GM12878 (cell line): ENCODE measurements around the gene SLC19A1. TPM values are rescaled to one million over a fixed set of nuclear protein-coding genes. Genes with fewer than 3 reads are reported as not detected.

Experiments
- ATAC-seq: fragments of 200-7000 bp; cut with Tn5 transposase; 3 replicates; pipeline ENCODE4 v1.9.1; 2020; ENCODE audit warnings: mild to moderate bottlenecking, moderate library complexity
- BruUV-seq: library from RNA; stranded (reverse); fragments of 400-500 nt; replicated peaks from 2 replicates; lab custom pipeline; 2021; lab: Mats Ljungman, UMichigan
- CTCF ChIA-PET: fragments of 300-600 bp; sonication (Branson Sonifier 250); formaldehyde crosslinking; extraction: SDS; loops from one replicate; lab custom pipeline; 2021; ENCODE audit warnings: inconsistent platforms; lab: Yijun Ruan, JAX
- POLR2A ChIA-PET: fragments of 350-600 bp; formaldehyde crosslinking; extraction: SDS; loops from one replicate; lab custom pipeline; 2021; ENCODE audit warnings: inconsistent platforms; lab: Charles Lee
- RAD21 ChIA-PET: fragments of 300-600 bp; sonication (Branson Sonifier 250); formaldehyde crosslinking; loops from one replicate; lab custom pipeline; 2023; ENCODE audit warnings: antibody characterized with exemption; ENCODE audit not compliant: unreplicated experiment; lab: Charles Lee
- SMC1A ChIA-PET: fragments of 300-600 bp; sonication (Branson Sonifier 250); formaldehyde crosslinking; loops from one replicate; lab custom pipeline; 2023; ENCODE audit not compliant: unreplicated experiment, uncharacterized antibody; lab: Charles Lee
- DNase-seq: peaks from one replicate; pipeline ENCODE4 v3.0.0-alpha.2; 2011; ENCODE audit warnings: low read depth, low spot score
- FAIRE-seq: peaks from 3 replicates; lab custom pipeline; 2011; peaks lifted over from hg19 to GRCh38; lab: Jason Lieb, UNC
- H2AFZ ChIP-seq: 2 replicates; pipeline ENCODE4 v1.6.0; 2011; ENCODE audit warnings: low read depth, low read length, control low read depth; ENCODE audit not compliant: control insufficient read depth
- H3K27ac ChIP-seq: 2 replicates; pipeline ENCODE4 v1.5.1; 2011; ENCODE audit warnings: control low read depth; ENCODE audit not compliant: control insufficient read depth, insufficient read depth
- H3K27me3 ChIP-seq, 2 experiments: replicated peaks in 1 of 2; 2 replicates each; pipeline versions ENCODE4 v1.6.0 to v1.6.1; 2011; ENCODE audit warnings: low read length in 1 of 2; ENCODE audit not compliant: control insufficient read depth in 2 of 2, insufficient read depth in 2 of 2
- H3K36me3 ChIP-seq, 2 experiments: 2 replicates each; pipeline ENCODE4 v1.5.1; 2011; ENCODE audit warnings: low read length in 1 of 2; ENCODE audit not compliant: control insufficient read depth in 2 of 2, insufficient read depth in 2 of 2
- H3K4me1 ChIP-seq: 2 replicates; pipeline ENCODE4 v1.6.1; 2011; ENCODE audit warnings: mild to moderate bottlenecking, low read length, moderate library complexity, mixed read lengths; ENCODE audit not compliant: control insufficient read depth, insufficient read depth
- H3K4me2 ChIP-seq: 2 replicates; pipeline ENCODE4 v1.6.0; 2011; ENCODE audit warnings: control low read depth; ENCODE audit not compliant: control insufficient read depth, insufficient read depth
- H3K4me3 ChIP-seq: fragments of 200-600 bp; sonication (generic); 2 replicates; pipeline ENCODE4 v1.5.1; 2016
- H3K79me2 ChIP-seq: 2 replicates; pipeline ENCODE4 v1.6.0; 2011; ENCODE audit warnings: low read length; ENCODE audit not compliant: control insufficient read depth, insufficient read depth
- H3K9ac ChIP-seq: 2 replicates; pipeline ENCODE4 v1.8.0; 2011; ENCODE audit warnings: low read length, control low read depth, mixed read lengths; ENCODE audit not compliant: control insufficient read depth, insufficient read depth
- H3K9me3 ChIP-seq: replicated peaks from 3 replicates; pipeline ENCODE4 v1.5.1; 2011; ENCODE audit warnings: mild to moderate bottlenecking, low read length; ENCODE audit not compliant: control insufficient read depth, insufficient read depth
- H4K20me1 ChIP-seq: 2 replicates; pipeline ENCODE4 v1.6.0; 2011; ENCODE audit not compliant: control insufficient read depth, insufficient read depth
- ASH2L ChIP-seq: fragments of 300-600, 200-600 bp; sonication (generic); IDR thresholded peaks from 2 replicates; pipeline ENCODE4 v1.6.1; 2017; ENCODE audit warnings: low read depth, mild to moderate bottlenecking, borderline replicate concordance
- BRCA1 ChIP-seq: IDR thresholded peaks from 2 replicates; pipeline ENCODE4 v1.6.1; 2011; ENCODE audit warnings: low read depth, low read length, improper control_type of control experiment
- CHD2 ChIP-seq: IDR thresholded peaks from 2 replicates; pipeline ENCODE4 v1.6.1; 2011; ENCODE audit warnings: low read depth, low read length, improper control_type of control experiment, borderline replicate concordance
- CHD4 ChIP-seq: fragments of 200-600 bp; sonication (generic); IDR thresholded peaks from 2 replicates; pipeline ENCODE4 v1.6.1; 2016; ENCODE audit warnings: mild to moderate bottlenecking
- CUX1 ChIP-seq: IDR thresholded peaks from 2 replicates; pipeline ENCODE4 v1.6.1; 2012; ENCODE audit warnings: improper control_type of control experiment, low read depth, low read length; ENCODE audit not compliant: insufficient replicate concordance
- MEF2A ChIP-seq: IDR thresholded peaks from 2 replicates; pipeline ENCODE4 v1.6.1; 2011; ENCODE audit warnings: low read depth, mild to moderate bottlenecking, low read length, moderate library complexity; ENCODE audit not compliant: insufficient read depth
- NFIC ChIP-seq: IDR thresholded peaks from 2 replicates; pipeline ENCODE4 v1.6.1; 2012; ENCODE audit warnings: low read depth, mild to moderate bottlenecking, inconsistent platforms, low read length, moderate library complexity
- NR2C2 ChIP-seq: IDR thresholded peaks from 2 replicates; pipeline ENCODE4 v1.6.1; 2011; ENCODE audit warnings: borderline replicate concordance, low read depth; ENCODE audit not compliant: control insufficient read depth, insufficient read length
- PAX8 ChIP-seq: fragments of 450-650 bp; IDR thresholded peaks from 2 replicates; pipeline ENCODE4 v1.6.1; 2017; ENCODE audit warnings: mild to moderate bottlenecking, moderate library complexity
- POLR2AphosphoS2 ChIP-seq: IDR thresholded peaks from 2 replicates; pipeline ENCODE4 v1.6.1; 2011; ENCODE audit warnings: low read depth, mild to moderate bottlenecking, low read length, improper control_type of control experiment, moderate library complexity
- RELB ChIP-seq: fragments of 450-650 bp; IDR thresholded peaks from 2 replicates; pipeline ENCODE4 v1.6.1; 2017; ENCODE audit warnings: low read depth, mild to moderate bottlenecking, moderate library complexity
- SPI1 ChIP-seq: IDR thresholded peaks from 2 replicates; pipeline ENCODE4 v1.6.1; 2011; ENCODE audit warnings: low read depth, mild to moderate bottlenecking, low read length, moderate library complexity, borderline replicate concordance; ENCODE audit not compliant: insufficient read depth
- SREBF2 ChIP-seq: IDR thresholded peaks from 2 replicates; pipeline ENCODE4 v1.6.1; 2012; ENCODE audit warnings: mild to moderate bottlenecking, low read length
- ZZZ3 ChIP-seq: IDR thresholded peaks from 2 replicates; pipeline ENCODE4 v1.6.1; 2011; ENCODE audit warnings: low read depth; ENCODE audit not compliant: control insufficient read depth, insufficient read length
- WGBS: methylation state at CpG from one replicate; pipeline ENCODE4 v1.1.6; 2016; ENCODE audit warnings: low lambda C conversion rate; ENCODE audit not compliant: insufficient replicate concordance, insufficient coverage; ENCODE audit errors: missing lambda C conversion rate; 5-methylcytosine and 5-hydroxymethylcytosine counted together
- in situ Hi-C: fragments of 300-500 bp; cut with MboI; formaldehyde crosslinking; loops from 9 replicates; pipeline ENCODE4 v1.14.3; 2018; ENCODE audit warnings: mixed read lengths
- intact Hi-C: fragments of 100-400 bp; cut with micrococcal nuclease; formaldehyde crosslinking; loops from one replicate; pipeline ENCODE4 v1.14.2; 2022; ENCODE audit not compliant: unreplicated experiment
- polyA plus RNA-seq, 11 experiments: library from polyadenylated mRNA; depleted of rRNA in 4 of 11; unstranded in 6 of 11; stranded (reverse) in 5 of 11; fragments of >200 nt; fragmentation: Nextera tagmentation in 4 of 11; fragmentation: Illumina TruSeq in 1 of 11; extraction: Ambion mirVana in 4 of 11; extraction: Trizol in 1 of 11; gene quantifications; 1 replicate in 1 of 11; 2 replicates in 10 of 11; pipeline versions ENCODE4 v1.2.1 to v1.2.3, GENCODE V29; 2011 to 2016; ENCODE audit warnings: inconsistent platforms in 2 of 11, missing spikeins in 2 of 11, low read depth in 1 of 11
- total RNA-seq, 4 experiments: library from RNA; depleted of rRNA in 3 of 4; stranded (reverse); fragments of >200 nt in 3 of 4; fragmentation: Illumina TruSeq in 1 of 4; extraction: Trizol in 1 of 4; gene quantifications; 2 replicates each; pipeline versions ENCODE4 v1.2.1 to v1.2.3, GENCODE V29; 2013 to 2021
- TF ChIP-seq, protein P1 (sequence below): fragments of 450-650 bp; IDR thresholded peaks from 2 replicates; pipeline ENCODE4 v1.6.1; 2014; ENCODE audit warnings: mild to moderate bottlenecking

Gene SLC19A1
- total and polyA plus RNA-seq, 10 of the 15 experiments (the other 5 are each of a cell fraction or from before 2014, with no cell fraction given) = 0.42 to 49.7 (median 12.2) TPM

GRCh38 chr21:45523411-45524101, 18.7 kb downstream of the SLC19A1 start (continued):
- TF ChIP-seq, protein P1, sequence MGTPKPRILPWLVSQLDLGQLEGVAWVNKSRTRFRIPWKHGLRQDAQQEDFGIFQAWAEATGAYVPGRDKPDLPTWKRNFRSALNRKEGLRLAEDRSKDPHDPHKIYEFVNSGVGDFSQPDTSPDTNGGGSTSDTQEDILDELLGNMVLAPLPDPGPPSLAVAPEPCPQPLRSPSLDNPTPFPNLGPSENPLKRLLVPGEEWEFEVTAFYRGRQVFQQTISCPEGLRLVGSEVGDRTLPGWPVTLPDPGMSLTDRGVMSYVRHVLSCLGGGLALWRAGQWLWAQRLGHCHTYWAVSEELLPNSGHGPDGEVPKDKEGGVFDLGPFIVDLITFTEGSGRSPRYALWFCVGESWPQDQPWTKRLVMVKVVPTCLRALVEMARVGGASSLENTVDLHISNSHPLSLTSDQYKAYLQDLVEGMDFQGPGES = no peak
- no peak for TF ChIP-seq RELB
- no peak for TF ChIP-seq CHD4
- TF ChIP-seq NR2C2 = no peak
- TF ChIP-seq, all 136 proteins: peak for 0

- Histone ChIP-seq H3K36me3 (peaks cover 11% of the 10 kb centered on the region in 2 experiments; a peak in 3 of 4 replicates), H3K27ac (no peak overlapping the region), H3K4me2 (no peak overlapping the region), H3K4me3 (no peak overlapping the region), H3K27me3 (no peaks in the 10 kb centered on the region), H3K9ac (no peak overlapping the region), H3K79me2 (no peaks in the 10 kb centered on the region; the same call in 1 of the 2 replicates), H2AFZ (no peak overlapping the region), H3K9me3 (peaks cover 22% of the 10 kb centered on the region), H4K20me1 (no peaks in the 10 kb centered on the region), H3K4me1 (no peaks in the 10 kb centered on the region)
- in situ Hi-C loops (no loop called here), intact Hi-C loops (no loop called here)
- ATAC-seq = no peak
- POLR2A ChIA-PET = no interaction called here
- CTCF ChIA-PET = no interaction called here
- RAD21 ChIA-PET = no interaction called here
- no peak for DNase-seq
- 97% methylated on average over 6 of the region's 6 CpGs for WGBS
- SMC1A ChIA-PET = no interaction called here
- BruUV-seq = no TSS peak
- no peak for FAIRE-seq
- no peak for TF ChIP-seq ASH2L
- no peak for TF ChIP-seq MEF2A
- TF ChIP-seq NFIC = no peak
- TF ChIP-seq CHD2 = no peak
- TF ChIP-seq SREBF2 = no peak
- no peak for TF ChIP-seq SPI1
- TF ChIP-seq POLR2AphosphoS2 = no peak
- no peak for TF ChIP-seq ZZZ3
- no peak for TF ChIP-seq CUX1
- no peak for TF ChIP-seq PAX8
- no peak for TF ChIP-seq BRCA1
Measured at GRCh38 chr21:45522986-45523385, 19.3 kb downstream of the SLC19A1 start.
